Loucy (cell line): ENCODE data around the gene WDR49.
"Not testable (repeated sequence)": the region's sequence is repeated elsewhere in the genome, so short reads cannot be mapped to it uniquely, and the experiment has no call there.

ENCODE experiments used
- H2AFZ ChIP-seq: fragments of 200-600 bp; sonication (generic); 2 replicates; pipeline ENCODE4 v1.6.0; 2016; ENCODE audit warnings: antibody characterized with exemption, mild to moderate bottlenecking, low read length, moderate library complexity
- H3F3A ChIP-seq: fragments of 200-600 bp; 2 replicates; pipeline ENCODE4 v1.6.0; 2016; ENCODE audit warnings: antibody characterized with exemption, low read depth, mild to moderate bottlenecking
- H3K27me3 ChIP-seq: fragments of 200-600 bp; sonication (generic); 2 replicates; pipeline ENCODE4 v1.6.1; 2014; ENCODE audit warnings: low read length, mild to moderate bottlenecking; ENCODE audit not compliant: insufficient read depth, poor library complexity, severe bottlenecking
- H3K36me3 ChIP-seq: fragments of 200-600 bp; sonication (generic); 2 replicates; pipeline ENCODE4 v1.6.1; 2016; ENCODE audit warnings: low read length; ENCODE audit not compliant: insufficient read depth
- H3K4me1 ChIP-seq: fragments of 200-600 bp; sonication (generic); 2 replicates; pipeline ENCODE4 v1.5.1; 2014; ENCODE audit warnings: low read length, mild to moderate bottlenecking; ENCODE audit not compliant: insufficient read depth, poor library complexity, severe bottlenecking
- H3K4me2 ChIP-seq: fragments of 200-600 bp; sonication (generic); 2 replicates; pipeline ENCODE4 v1.6.0; 2014; ENCODE audit warnings: antibody characterized with exemption, low read length, low read depth, mild to moderate bottlenecking; ENCODE audit not compliant: poor library complexity, severe bottlenecking
- H3K4me3 ChIP-seq: fragments of 200-600 bp; sonication (generic); 2 replicates; pipeline ENCODE4 v1.5.1; 2014; ENCODE audit warnings: low read length, mild to moderate bottlenecking, mixed read lengths; ENCODE audit not compliant: poor library complexity, severe bottlenecking
- H3K79me2 ChIP-seq: fragments of 200-600 bp; sonication (generic); 2 replicates; pipeline ENCODE4 v1.6.1; 2014; ENCODE audit warnings: low read length; ENCODE audit not compliant: insufficient read depth
- H3K9ac ChIP-seq: fragments of 200-600 bp; sonication (generic); 2 replicates; pipeline ENCODE4 v1.6.0; 2014; ENCODE audit warnings: mild to moderate bottlenecking, low read depth, low read length, moderate library complexity; ENCODE audit not compliant: poor library complexity, severe bottlenecking
- H3K9me2 ChIP-seq: fragments of 200-600 bp; sonication (generic); replicated peaks from 2 replicates; pipeline ENCODE4 v1.6.1; 2016; ENCODE audit warnings: low read depth, low read length, mixed read lengths
- H3K9me3 ChIP-seq: fragments of 200-600 bp; sonication (generic); 2 replicates; pipeline ENCODE4 v1.6.1; 2014; ENCODE audit warnings: mild to moderate bottlenecking, antibody characterized with exemption, low read length, low read depth; ENCODE audit not compliant: insufficient read depth
- H4K20me1 ChIP-seq: fragments of 200-600 bp; sonication (generic); 2 replicates; pipeline ENCODE4 v1.6.0; 2014; ENCODE audit warnings: antibody characterized with exemption, low read length, mild to moderate bottlenecking; ENCODE audit not compliant: insufficient read depth, poor library complexity, severe bottlenecking
- EZH2phosphoT487 ChIP-seq: fragments of 200-600 bp; IDR thresholded peaks from 2 replicates; pipeline ENCODE4 v1.6.1; 2018; ENCODE audit warnings: antibody characterized with exemption, mild to moderate bottlenecking, moderate library complexity, borderline replicate concordance
- TF ChIP-seq, protein P1 (sequence below): fragments of 200-600 bp; sonication (generic); conservative IDR thresholded peaks from 2 replicates; pipeline ENCODE4 v1.5.1; 2014; ENCODE audit warnings: mild to moderate bottlenecking, antibody characterized with exemption, low read length

The WDR49 gene

GRCh38 chr3:167626490-167626889 lies 27.3 kb downstream of the WDR49 start:
- Histone ChIP-seq H3K36me3 (no peaks in the 10 kb centered on the region), H3K4me2 (no peak overlapping the region), H2AFZ (no peak overlapping the region), H3K9ac (no peak overlapping the region), H3K27me3 (no peaks in the 10 kb centered on the region), H3K9me2 (no peaks in the 10 kb centered on the region), H3F3A (no peaks in the 10 kb centered on the region), H4K20me1 (no peaks in the 10 kb centered on the region), H3K79me2 (no peaks in the 10 kb centered on the region), H3K4me3 (no peak overlapping the region), H3K4me1 (no peaks in the 10 kb centered on the region), H3K9me3 (no peaks in the 10 kb centered on the region)
- TF ChIP-seq, protein P1, sequence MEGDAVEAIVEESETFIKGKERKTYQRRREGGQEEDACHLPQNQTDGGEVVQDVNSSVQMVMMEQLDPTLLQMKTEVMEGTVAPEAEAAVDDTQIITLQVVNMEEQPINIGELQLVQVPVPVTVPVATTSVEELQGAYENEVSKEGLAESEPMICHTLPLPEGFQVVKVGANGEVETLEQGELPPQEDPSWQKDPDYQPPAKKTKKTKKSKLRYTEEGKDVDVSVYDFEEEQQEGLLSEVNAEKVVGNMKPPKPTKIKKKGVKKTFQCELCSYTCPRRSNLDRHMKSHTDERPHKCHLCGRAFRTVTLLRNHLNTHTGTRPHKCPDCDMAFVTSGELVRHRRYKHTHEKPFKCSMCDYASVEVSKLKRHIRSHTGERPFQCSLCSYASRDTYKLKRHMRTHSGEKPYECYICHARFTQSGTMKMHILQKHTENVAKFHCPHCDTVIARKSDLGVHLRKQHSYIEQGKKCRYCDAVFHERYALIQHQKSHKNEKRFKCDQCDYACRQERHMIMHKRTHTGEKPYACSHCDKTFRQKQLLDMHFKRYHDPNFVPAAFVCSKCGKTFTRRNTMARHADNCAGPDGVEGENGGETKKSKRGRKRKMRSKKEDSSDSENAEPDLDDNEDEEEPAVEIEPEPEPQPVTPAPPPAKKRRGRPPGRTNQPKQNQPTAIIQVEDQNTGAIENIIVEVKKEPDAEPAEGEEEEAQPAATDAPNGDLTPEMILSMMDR: no peak
- no peak for TF ChIP-seq EZH2phosphoT487

- TF ChIP-seq, protein P1: no peak
- no peak for TF ChIP-seq EZH2phosphoT487
These were observed 38.7 kb downstream of the WDR49 start for GRCh38 chr3:167615030-167615429.

DNA sequence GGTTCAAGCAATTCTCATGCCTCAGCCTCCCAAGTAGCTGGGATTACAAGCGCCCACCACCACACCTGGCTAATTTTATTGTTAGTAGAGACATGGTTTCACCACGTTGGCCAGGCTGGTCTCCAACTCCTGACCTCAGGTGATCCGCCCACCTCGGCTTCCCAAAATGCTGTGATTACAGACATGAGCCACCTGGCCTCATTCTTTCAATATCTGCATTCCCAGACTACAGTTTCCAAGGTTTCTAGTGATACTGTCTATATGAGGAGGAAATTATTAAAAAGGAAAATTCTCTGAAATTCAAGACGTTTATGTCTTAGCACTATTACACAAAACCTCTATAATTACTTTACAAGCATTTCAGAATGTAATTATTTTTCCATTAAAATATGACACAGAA lies 39.5 kb downstream of the WDR49 start:
- H3K9me2 ChIP-seq, H3K27me3 ChIP-seq, H3F3A ChIP-seq, H3K4me2 ChIP-seq, H3K36me3 ChIP-seq, H3K9ac ChIP-seq, H3K79me2 ChIP-seq, H3K4me3 ChIP-seq, H2AFZ ChIP-seq, H4K20me1 ChIP-seq, H3K9me3 ChIP-seq, H3K4me1 ChIP-seq: not testable (repeated sequence)

More at GRCh38 chr3:167615030-167615429, 38.7 kb downstream of the WDR49 start:
- H3K27me3 ChIP-seq: no peaks in the 10 kb centered on the region
- H3K4me3 ChIP-seq: no peak overlapping the region
- H4K20me1 ChIP-seq: no peaks in the 10 kb centered on the region
- H3F3A ChIP-seq: no peaks in the 10 kb centered on the region
- no peaks in the 10 kb centered on the region for H3K9me2 ChIP-seq
- no peaks in the 10 kb centered on the region for H3K36me3 ChIP-seq
- H2AFZ ChIP-seq: no peak overlapping the region
- no peak overlapping the region for H3K4me2 ChIP-seq
- H3K79me2 ChIP-seq: no peaks in the 10 kb centered on the region
- no peaks in the 10 kb centered on the region for H3K9me3 ChIP-seq
- no peaks in the 10 kb centered on the region for H3K4me1 ChIP-seq
- no peak overlapping the region for H3K9ac ChIP-seq

DNA sequence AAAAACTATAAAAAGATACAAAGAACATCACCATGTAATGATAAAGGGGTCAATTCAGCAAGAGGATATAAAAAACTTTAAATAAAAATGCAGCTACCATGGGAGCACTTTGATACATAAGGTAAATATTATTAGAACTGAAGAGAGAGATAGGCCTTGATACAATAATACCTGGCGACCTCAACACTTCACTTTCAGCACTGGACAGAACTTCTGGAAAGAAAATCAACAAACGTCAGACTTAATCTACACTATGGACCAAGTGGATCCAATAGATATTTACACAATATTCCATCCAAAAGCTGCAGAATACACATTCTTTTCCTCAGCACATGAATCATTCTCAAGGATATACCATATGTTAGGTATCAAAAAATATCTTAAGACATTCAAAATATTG lies 42.0 kb downstream of the WDR49 start:
- TF ChIP-seq, protein P1: no peak
- no peak for TF ChIP-seq EZH2phosphoT487

More for the DNA sequence above, 42.0 kb downstream of the WDR49 start:
- H3K4me1 ChIP-seq: no peaks in the 10 kb centered on the region
- H3K27me3 ChIP-seq: no peaks in the 10 kb centered on the region
- no peaks in the 10 kb centered on the region for H3K79me2 ChIP-seq
- no peak overlapping the region for H3K9ac ChIP-seq
- H2AFZ ChIP-seq: no peak overlapping the region
- H3K4me3 ChIP-seq: no peak overlapping the region
- H4K20me1 ChIP-seq: no peaks in the 10 kb centered on the region
- no peaks in the 10 kb centered on the region for H3K36me3 ChIP-seq
- no peaks in the 10 kb centered on the region for H3K9me2 ChIP-seq
- H3K9me3 ChIP-seq: no peaks in the 10 kb centered on the region
- H3F3A ChIP-seq: no peaks in the 10 kb centered on the region
- no peak overlapping the region for H3K4me2 ChIP-seq
